Measurements from ENCODE around the gene SND1.

The SND1 gene

GRCh38 chr7:127647636-127648035 lies 4.4 kb upstream of the SND1 start:
- no peak for TF ChIP-seq EZH2phosphoT487 (conservative IDR thresholded peaks at IDR 0.05; ENCODE audit: low read length)
- TF ChIP-seq, protein P1, sequence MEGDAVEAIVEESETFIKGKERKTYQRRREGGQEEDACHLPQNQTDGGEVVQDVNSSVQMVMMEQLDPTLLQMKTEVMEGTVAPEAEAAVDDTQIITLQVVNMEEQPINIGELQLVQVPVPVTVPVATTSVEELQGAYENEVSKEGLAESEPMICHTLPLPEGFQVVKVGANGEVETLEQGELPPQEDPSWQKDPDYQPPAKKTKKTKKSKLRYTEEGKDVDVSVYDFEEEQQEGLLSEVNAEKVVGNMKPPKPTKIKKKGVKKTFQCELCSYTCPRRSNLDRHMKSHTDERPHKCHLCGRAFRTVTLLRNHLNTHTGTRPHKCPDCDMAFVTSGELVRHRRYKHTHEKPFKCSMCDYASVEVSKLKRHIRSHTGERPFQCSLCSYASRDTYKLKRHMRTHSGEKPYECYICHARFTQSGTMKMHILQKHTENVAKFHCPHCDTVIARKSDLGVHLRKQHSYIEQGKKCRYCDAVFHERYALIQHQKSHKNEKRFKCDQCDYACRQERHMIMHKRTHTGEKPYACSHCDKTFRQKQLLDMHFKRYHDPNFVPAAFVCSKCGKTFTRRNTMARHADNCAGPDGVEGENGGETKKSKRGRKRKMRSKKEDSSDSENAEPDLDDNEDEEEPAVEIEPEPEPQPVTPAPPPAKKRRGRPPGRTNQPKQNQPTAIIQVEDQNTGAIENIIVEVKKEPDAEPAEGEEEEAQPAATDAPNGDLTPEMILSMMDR (IDR thresholded peaks at IDR 0.05; ENCODE audit: insufficient read depth, low read length, poor library complexity, severe bottlenecking): no peak
- Histone ChIP-seq H2AFZ (ENCODE audit: low read depth, low read length, severe bottlenecking) (no peak overlapping the region), H4K20me1 (ENCODE audit: low read depth, low read length) (no peaks in the 10 kb centered on the region), H3K4me2 (ENCODE audit: low read depth, low read length, poor library complexity, severe bottlenecking) (no peak overlapping the region), H3K9me2 (replicated peaks; ENCODE audit: insufficient read depth, low read length) (no peaks in the 10 kb centered on the region), H3F3A (ENCODE audit: insufficient read depth) (no peaks in the 10 kb centered on the region; the same call in 1 of the 2 replicates), H3K36me3 (ENCODE audit: low read length) (no peaks in the 10 kb centered on the region), H3K79me2 (ENCODE audit: insufficient read depth, low read length) (peaks cover 6% of the 10 kb centered on the region), H3K9me3 (ENCODE audit: insufficient read depth, low read length) (no peaks in the 10 kb centered on the region), H3K4me3 (ENCODE audit: insufficient read depth, low read length, poor library complexity, severe bottlenecking) (no peak overlapping the region), H3K27ac (ENCODE audit: low read depth, low read length) (no peak overlapping the region), H3K9ac (ENCODE audit: low read length) (no peak overlapping the region), H3K27me3 (ENCODE audit: low read length) (no peaks in the 10 kb centered on the region)

DNA sequence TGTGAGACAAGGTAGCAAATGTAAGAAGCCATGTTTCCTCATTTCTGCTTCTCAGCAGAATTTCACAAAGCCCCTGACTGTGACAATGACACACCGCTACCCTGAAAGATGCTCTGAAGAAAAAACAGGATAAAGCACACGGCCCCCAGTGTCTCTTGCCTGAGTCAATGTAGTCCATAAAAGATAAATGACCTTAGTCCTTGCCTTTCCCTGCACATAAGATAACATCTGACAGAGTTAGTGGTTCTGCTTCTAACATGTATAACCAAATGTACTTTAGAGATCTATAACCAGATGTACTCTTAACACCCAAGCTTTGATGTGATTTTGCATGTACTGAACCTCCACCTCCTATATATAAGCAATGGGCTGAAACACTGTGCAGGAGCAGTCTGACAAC lies 3.0 kb upstream of the SND1 start:
- Histone ChIP-seq H3K4me2 (ENCODE audit: low read depth, low read length, poor library complexity, severe bottlenecking) (no peak overlapping the region), H3K36me3 (ENCODE audit: low read length) (no peaks in the 10 kb centered on the region), H3K79me2 (ENCODE audit: insufficient read depth, low read length) (peaks cover 20% of the 10 kb centered on the region), H4K20me1 (ENCODE audit: low read depth, low read length) (peaks cover 8% of the 10 kb centered on the region; the same call in 1 of the 2 replicates), H3K27me3 (ENCODE audit: low read length) (no peaks in the 10 kb centered on the region), H3F3A (ENCODE audit: insufficient read depth) (no peaks in the 10 kb centered on the region; the same call in 1 of the 2 replicates), H2AFZ (ENCODE audit: low read depth, low read length, severe bottlenecking) (no peak overlapping the region), H3K9me2 (replicated peaks; ENCODE audit: insufficient read depth, low read length) (no peaks in the 10 kb centered on the region), H3K9me3 (ENCODE audit: insufficient read depth, low read length) (no peaks in the 10 kb centered on the region), H3K9ac (ENCODE audit: low read length) (no peak overlapping the region), H3K4me3 (ENCODE audit: insufficient read depth, low read length, poor library complexity, severe bottlenecking) (no peak overlapping the region), H3K27ac (ENCODE audit: low read depth, low read length) (no peak overlapping the region)
- TF ChIP-seq, protein P1 (IDR thresholded peaks at IDR 0.05; ENCODE audit: insufficient read depth, low read length, poor library complexity, severe bottlenecking): no peak
- TF ChIP-seq EZH2phosphoT487 (conservative IDR thresholded peaks at IDR 0.05; ENCODE audit: low read length): no peak

DNA sequence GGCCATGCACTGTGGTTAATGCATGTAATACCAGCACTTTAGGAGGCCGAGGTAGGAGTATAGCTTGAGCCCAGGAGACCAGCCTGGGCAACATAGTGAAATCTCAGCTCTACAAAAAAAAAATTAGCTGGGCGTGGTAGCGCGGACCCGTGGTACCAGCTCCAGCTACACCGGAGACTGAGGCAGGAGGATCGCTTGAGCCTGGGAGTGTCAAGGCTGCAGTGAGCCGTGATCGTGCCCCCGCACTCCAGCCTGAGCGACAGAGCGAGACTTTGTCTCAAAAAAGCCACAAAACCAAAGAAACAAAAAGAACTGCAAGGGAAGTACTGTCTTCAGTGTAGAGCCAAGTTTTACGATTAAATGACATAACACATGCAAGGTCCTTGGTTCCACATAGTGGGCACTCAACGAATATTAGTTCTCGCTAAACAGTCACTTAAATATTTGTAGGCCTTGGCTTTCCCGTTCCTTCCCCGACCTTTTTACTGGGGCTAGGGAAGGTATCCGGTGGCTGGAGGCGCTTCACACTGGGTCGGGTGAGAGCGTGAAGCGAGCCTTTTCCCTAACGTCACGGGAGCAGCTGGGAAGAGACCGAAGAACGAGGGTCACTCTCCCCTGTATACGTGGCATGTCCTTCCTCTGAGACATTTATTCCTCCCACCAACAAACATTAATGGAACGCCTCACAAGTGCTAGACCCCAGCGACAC lies 993 bp upstream of the SND1 start:
- peak overlapping the region; percentile 61 for H2AFZ ChIP-seq (ENCODE audit: low read depth, low read length, severe bottlenecking)
- peak overlapping the region; percentile 61 for H3K4me3 ChIP-seq (ENCODE audit: insufficient read depth, low read length, poor library complexity, severe bottlenecking)
- no peaks in the 10 kb centered on the region for H3K9me2 ChIP-seq (replicated peaks; ENCODE audit: insufficient read depth, low read length)
- H3K4me2 ChIP-seq (ENCODE audit: low read depth, low read length, poor library complexity, severe bottlenecking): peak overlapping the region; percentile 65
- H3K27me3 ChIP-seq (ENCODE audit: low read length): no peaks in the 10 kb centered on the region
- peaks cover 12% of the 10 kb centered on the region; the same call in 1 of the 2 replicates for H4K20me1 ChIP-seq (ENCODE audit: low read depth, low read length)
- H3K9ac ChIP-seq (ENCODE audit: low read length): peak overlapping the region; percentile 63
- no peaks in the 10 kb centered on the region; the same call in 1 of the 2 replicates for H3F3A ChIP-seq (ENCODE audit: insufficient read depth)
- H3K9me3 ChIP-seq (ENCODE audit: insufficient read depth, low read length): no peaks in the 10 kb centered on the region
- peaks cover 40% of the 10 kb centered on the region for H3K79me2 ChIP-seq (ENCODE audit: insufficient read depth, low read length)
- H3K36me3 ChIP-seq (ENCODE audit: low read length): no peaks in the 10 kb centered on the region
- TF ChIP-seq, protein P1 (IDR thresholded peaks at IDR 0.05; ENCODE audit: insufficient read depth, low read length, poor library complexity, severe bottlenecking): no peak
- no peak for TF ChIP-seq EZH2phosphoT487 (conservative IDR thresholded peaks at IDR 0.05; ENCODE audit: low read length)
- peak overlapping the region; percentile 27 for H3K27ac ChIP-seq (ENCODE audit: low read depth, low read length)

Measured in SU-DHL-6 (cell line).